Immature natural killer cell (primary cell): ENCODE data around the gene CCDC3. TPM values are rescaled to one million over a fixed set of nuclear protein-coding genes. Genes with fewer than 3 reads are reported as not detected.
"Not testable (repeated sequence)": the region's sequence is repeated elsewhere in the genome, so short reads cannot be mapped to it uniquely, and the experiment has no call there.

Source experiments
- DNase-seq, 3 donors: peaks; one replicate each; pipeline ENCODE4 v3.0.0; 2022; ENCODE audit warnings: mixed read lengths in 1 of 3
- H3K27ac Mint-ChIP-seq, 6 donors: one replicate each; pipeline ENCODE4 v1.8.0; 2020; ENCODE audit warnings: mixed read lengths in 6 of 6, mild to moderate bottlenecking in 5 of 6, inconsistent platforms in 4 of 6, moderate library complexity in 3 of 6
- H3K27me3 Mint-ChIP-seq, 3 donors: one replicate each; pipeline ENCODE4 v1.8.0; 2020 to 2021; ENCODE audit warnings: low read depth in 3 of 3, mild to moderate bottlenecking in 3 of 3, mixed read lengths in 3 of 3, moderate library complexity in 3 of 3, inconsistent platforms in 1 of 3
- H3K36me3 Mint-ChIP-seq, 3 donors: one replicate each; pipeline ENCODE4 v1.8.0; 2020; ENCODE audit warnings: mixed read lengths in 3 of 3, inconsistent platforms in 2 of 3, mild to moderate bottlenecking in 2 of 3
- H3K4me1 Mint-ChIP-seq, 2 donors: one replicate each; pipeline ENCODE4 v1.8.0; 2020; ENCODE audit warnings: inconsistent platforms in 2 of 2, mild to moderate bottlenecking in 2 of 2, mixed read lengths in 2 of 2, moderate library complexity in 1 of 2
- H3K4me3 Mint-ChIP-seq, 5 donors: one replicate each; pipeline ENCODE4 v1.8.0; 2020; ENCODE audit warnings: mild to moderate bottlenecking in 5 of 5, mixed read lengths in 5 of 5, inconsistent platforms in 3 of 5, moderate library complexity in 3 of 5
- H3K9me3 Mint-ChIP-seq, 6 donors: one replicate each; pipeline ENCODE4 v1.8.0; 2020; ENCODE audit warnings: mild to moderate bottlenecking in 6 of 6, mixed read lengths in 6 of 6, inconsistent platforms in 4 of 6, moderate library complexity in 3 of 6
- polyA plus RNA-seq, 3 donors: library from polyadenylated mRNA; unstranded; fragments of 300-500 nt; fragmentation: Illumina TruSeq; gene quantifications; one replicate each; pipeline ENCODE4 v1.2.3, GENCODE V29; 2021

CCDC3 gene
- polyA plus RNA-seq = not detected

DNA sequence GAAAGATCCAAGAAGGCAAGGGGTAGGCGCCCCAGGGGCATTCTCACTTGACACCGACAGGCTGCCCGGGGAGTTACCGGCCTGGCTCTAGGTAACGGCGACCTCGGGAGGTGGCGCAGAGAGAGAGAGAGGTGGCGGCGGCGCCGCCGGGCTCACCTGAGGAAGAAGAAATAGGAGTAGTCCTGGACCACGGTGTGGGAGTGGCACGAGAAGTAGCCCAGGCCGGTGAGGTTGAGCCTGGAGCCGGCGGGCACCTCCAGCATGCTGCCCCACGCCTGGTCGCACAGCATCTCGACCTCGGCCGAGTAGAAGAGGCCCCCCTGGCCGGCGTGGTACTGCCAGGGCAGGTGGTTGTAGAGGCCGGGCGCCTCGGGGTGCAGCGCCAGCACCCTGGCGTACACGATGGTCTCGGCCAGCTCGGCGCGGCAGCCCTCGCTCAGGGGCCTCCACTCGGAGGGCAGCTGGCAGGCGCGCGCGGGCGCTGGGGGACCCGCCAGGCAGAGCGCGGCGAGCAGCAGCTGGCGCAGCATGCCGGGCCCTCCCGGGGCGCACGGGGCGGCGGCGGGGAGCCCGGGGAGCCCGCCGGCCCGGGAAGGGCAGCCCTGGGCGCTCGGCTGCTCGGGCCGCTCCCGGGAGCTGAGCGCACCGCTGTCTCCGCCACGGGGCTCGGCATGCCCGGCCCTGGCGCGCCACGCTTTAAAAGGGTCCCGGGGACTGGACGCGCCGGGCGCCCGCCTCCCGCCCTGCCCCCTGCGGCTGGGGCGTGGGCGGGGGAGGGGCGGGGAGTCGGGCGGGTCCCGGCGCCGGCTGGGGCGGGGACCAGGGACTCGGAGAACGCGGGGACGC lies at the start of gene CCDC3:
CCDC3 (minus strand) TSS at position 673 of the 846 bp plus-strand sequence; CDS start at position 530, 143 bp downstream.
- peaks cover 0 to 2% (median 0%) of the 10 kb centered on the region in 6 donors for H3K9me3 Mint-ChIP-seq
- no peak for DNase-seq
- peak within 1 kb of the TSS in 2 of 5 donors; percentile 18 to 40 for H3K4me3 Mint-ChIP-seq
- H3K36me3 Mint-ChIP-seq = no peaks in the 10 kb centered on the region
- H3K27ac Mint-ChIP-seq = no peak within 1 kb of the TSS
- H3K27me3 Mint-ChIP-seq = peaks cover 3 to 27% (median 11%) of the 10 kb centered on the region in 3 donors
- H3K4me1 Mint-ChIP-seq = no peaks in the 10 kb centered on the region

- Mint-ChIP-seq H3K4me1 (peaks cover 16 to 22% of the 10 kb centered on the region in 2 donors), H3K4me3 (no peak overlapping the region), H3K27me3 (peaks cover 5 to 15% (median 7%) of the 10 kb centered on the region in 3 donors), H3K27ac (peak overlapping the region in 1 of 6 donors; percentile 4), H3K36me3 (no peaks in the 10 kb centered on the region), H3K9me3 (no peaks in the 10 kb centered on the region)
- no peak for DNase-seq
Measured at GRCh38 chr10:13051126-13051694, 49.7 kb upstream of the CCDC3 start.

DNA sequence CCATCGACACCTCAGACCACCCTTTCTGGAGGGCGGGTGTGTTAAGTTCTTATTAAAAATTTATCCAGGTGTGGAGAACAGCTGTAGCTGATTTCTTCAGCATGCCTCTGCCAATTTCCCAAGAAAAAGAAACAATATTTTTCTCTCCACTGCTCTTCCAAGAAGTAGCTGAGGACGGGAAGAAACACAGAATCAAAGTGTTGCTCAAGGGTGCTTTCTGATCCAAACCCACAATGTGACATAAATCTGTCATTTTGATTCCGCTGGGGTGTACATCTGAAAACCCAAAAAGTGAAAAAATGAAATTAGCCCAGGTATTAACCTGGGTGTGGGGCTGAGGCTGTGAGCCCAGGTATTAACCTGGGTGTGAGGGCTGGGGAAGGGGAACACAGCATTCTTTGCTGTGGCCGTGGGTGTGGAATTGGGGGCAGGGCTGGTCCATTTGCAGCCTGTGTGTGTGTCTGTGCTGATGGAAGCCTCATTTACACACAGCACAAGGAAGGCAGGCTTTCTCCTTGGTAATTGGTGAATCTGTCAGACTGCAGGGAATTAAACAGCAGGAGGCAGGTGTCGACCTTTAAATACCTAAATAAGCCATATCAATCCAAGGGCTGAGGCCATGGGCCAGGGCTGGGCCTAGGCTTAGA lies 48.4 kb upstream of the CCDC3 start:
- peaks cover 7 to 9% of the 10 kb centered on the region in 2 donors for H3K4me1 Mint-ChIP-seq
- H3K4me3 Mint-ChIP-seq = no peak overlapping the region
- peaks cover 2 to 15% (median 5%) of the 10 kb centered on the region in 3 donors for H3K27me3 Mint-ChIP-seq
- no peak for DNase-seq
- no peaks in the 10 kb centered on the region for H3K36me3 Mint-ChIP-seq
- H3K9me3 Mint-ChIP-seq = peaks cover 0 to 2% (median 0%) of the 10 kb centered on the region in 6 donors
- H3K27ac Mint-ChIP-seq = no peak overlapping the region

GRCh38 chr10:13048762-13049161 lies 47.2 kb upstream of the CCDC3 start:
- Mint-ChIP-seq H3K9me3 (peaks cover 0 to 5% (median under 1%) of the 10 kb centered on the region in 6 donors), H3K4me3 (no peak overlapping the region), H3K27me3 (peaks cover 1 to 15% (median 2%) of the 10 kb centered on the region in 3 donors), H3K27ac (no peak overlapping the region), H3K36me3 (no peaks in the 10 kb centered on the region), H3K4me1 (no peaks in the 10 kb centered on the region)
- no peak for DNase-seq

GRCh38 chr10:13047529-13048206 lies 46.2 kb upstream of the CCDC3 start:
- Mint-ChIP-seq H3K4me1 (no peaks in the 10 kb centered on the region), H3K4me3 (no peak overlapping the region), H3K27me3 (peaks cover 2 to 15% (median 4%) of the 10 kb centered on the region in 3 donors), H3K36me3 (no peaks in the 10 kb centered on the region), H3K27ac (no peak overlapping the region), H3K9me3 (peaks cover 0 to 8% (median under 1%) of the 10 kb centered on the region in 6 donors)
- no peak for DNase-seq

DNA sequence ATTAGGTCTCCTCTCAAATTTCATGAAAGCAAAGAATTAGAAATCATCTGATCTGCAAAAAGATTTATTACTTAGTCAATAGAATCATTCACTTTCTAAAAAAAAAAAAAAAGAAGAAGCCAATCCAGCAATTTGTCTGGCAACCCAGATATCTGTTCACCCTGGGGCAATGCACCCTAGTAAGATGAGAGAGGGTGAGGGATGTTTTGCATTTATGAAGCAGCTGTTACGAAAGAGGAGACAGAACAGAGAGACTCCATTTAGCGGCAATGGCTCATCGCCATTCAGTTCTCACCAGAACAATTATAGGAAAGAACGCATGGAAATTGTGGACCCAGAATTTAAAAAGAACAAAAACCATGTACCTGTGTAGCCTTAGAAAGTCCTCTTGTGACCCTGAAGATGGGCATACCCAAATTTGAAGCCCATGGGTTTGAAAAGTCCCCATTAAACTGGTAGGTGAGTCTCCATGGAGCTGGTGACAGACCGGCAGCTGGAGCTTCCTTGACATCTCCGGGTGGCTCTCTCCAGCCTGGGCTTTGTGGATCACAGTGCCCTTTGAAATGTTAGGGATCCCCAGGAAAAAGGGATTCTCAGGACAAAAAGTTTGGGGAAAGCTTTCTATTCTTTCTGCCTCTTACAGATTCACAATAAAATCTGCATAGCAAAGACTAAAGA lies 45.5 kb upstream of the CCDC3 start:
- Mint-ChIP-seq H3K4me3 (no peak overlapping the region), H3K27me3 (peaks cover 2 to 17% (median 6%) of the 10 kb centered on the region in 3 donors), H3K36me3 (no peaks in the 10 kb centered on the region), H3K4me1 (no peaks in the 10 kb centered on the region), H3K9me3 (peaks cover 0 to 8% (median under 1%) of the 10 kb centered on the region in 6 donors), H3K27ac (no peak overlapping the region)
- DNase-seq = no peak

DNA sequence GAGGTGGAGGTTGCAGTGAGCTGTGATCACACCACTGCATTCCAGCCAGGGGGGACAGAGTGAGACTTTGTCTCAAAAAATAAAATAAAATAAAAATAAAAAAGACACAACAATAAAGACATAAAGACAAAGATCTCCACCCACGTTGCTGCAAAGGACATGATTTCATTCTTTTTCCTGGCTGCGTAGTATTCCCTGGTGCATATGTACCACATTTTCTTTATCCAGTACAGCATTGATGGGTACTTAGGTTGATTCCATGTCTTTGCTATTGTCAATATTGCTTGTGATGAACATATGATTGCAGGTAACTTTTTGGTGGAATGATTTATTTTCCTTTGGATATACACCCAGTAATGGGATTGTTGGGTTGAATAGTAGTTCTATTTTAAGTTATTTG lies 42.0 kb upstream of the CCDC3 start:
- H3K9me3 Mint-ChIP-seq = peaks cover 0 to 8% (median under 1%) of the 10 kb centered on the region in 6 donors
- H3K4me1 Mint-ChIP-seq = no peaks in the 10 kb centered on the region
- no peak for DNase-seq
- no peak overlapping the region for H3K4me3 Mint-ChIP-seq
- H3K36me3 Mint-ChIP-seq = no peaks in the 10 kb centered on the region
- no peak overlapping the region for H3K27ac Mint-ChIP-seq
- peaks cover 2 to 14% (median 5%) of the 10 kb centered on the region in 3 donors for H3K27me3 Mint-ChIP-seq

DNA sequence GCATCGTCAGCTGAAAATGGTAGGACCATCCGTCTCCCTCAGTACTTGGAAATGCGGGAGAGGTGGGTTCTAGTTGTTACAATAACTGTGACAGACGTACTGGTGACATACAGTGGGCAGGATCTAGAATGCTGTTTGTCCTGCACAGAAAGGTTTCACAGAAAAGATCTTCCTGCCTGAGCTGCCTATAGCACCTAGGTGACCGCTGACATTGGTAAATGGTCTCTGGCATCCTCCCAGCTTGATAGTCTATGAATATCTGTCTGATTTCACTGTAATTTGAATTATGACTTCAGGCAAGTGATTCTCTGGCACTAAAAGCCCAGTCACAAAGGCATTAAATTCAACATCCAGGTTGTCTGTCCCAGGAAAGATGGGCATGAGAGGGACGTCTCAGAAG lies 38.2 kb upstream of the CCDC3 start:
- no peaks in the 10 kb centered on the region for H3K4me1 Mint-ChIP-seq
- no peak overlapping the region for H3K4me3 Mint-ChIP-seq
- no peak for DNase-seq
- H3K36me3 Mint-ChIP-seq = no peaks in the 10 kb centered on the region
- H3K9me3 Mint-ChIP-seq = peaks cover 0 to 8% (median 0%) of the 10 kb centered on the region in 6 donors
- H3K27me3 Mint-ChIP-seq = peaks cover 7 to 9% (median 7%) of the 10 kb centered on the region in 3 donors
- no peak overlapping the region for H3K27ac Mint-ChIP-seq

DNA sequence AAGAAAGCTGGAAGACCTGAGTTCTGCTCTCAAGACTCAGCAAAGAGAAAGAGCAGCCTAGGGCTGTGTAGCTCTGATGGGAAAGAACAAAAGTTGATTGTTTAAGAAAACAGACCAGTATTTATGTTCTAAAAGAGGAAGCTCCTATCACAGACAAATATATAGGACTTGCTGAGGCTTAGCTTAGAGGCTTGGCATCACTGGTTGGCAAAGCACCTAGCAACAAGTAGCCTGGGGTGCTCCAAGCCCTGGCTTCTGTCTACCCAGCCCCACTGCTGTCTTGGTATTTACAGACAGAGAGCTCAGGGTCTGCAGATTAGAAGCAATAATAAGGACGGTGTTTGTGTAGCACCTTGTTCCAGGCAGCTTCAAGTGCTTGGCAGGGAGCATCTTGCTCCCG lies 36.9 kb upstream of the CCDC3 start:
- no peak overlapping the region for H3K27ac Mint-ChIP-seq

GRCh38 chr10:13037832-13038231 lies 36.3 kb upstream of the CCDC3 start:
- H3K9me3 Mint-ChIP-seq = no peaks in the 10 kb centered on the region

More for the DNA sequence above, 36.9 kb upstream of the CCDC3 start:
- no peak for DNase-seq
- Mint-ChIP-seq H3K4me1 (no peaks in the 10 kb centered on the region), H3K27me3 (peaks cover 7% of the 10 kb centered on the region in 3 donors), H3K36me3 (no peaks in the 10 kb centered on the region), H3K9me3 (no peaks in the 10 kb centered on the region), H3K4me3 (no peak overlapping the region)

DNA sequence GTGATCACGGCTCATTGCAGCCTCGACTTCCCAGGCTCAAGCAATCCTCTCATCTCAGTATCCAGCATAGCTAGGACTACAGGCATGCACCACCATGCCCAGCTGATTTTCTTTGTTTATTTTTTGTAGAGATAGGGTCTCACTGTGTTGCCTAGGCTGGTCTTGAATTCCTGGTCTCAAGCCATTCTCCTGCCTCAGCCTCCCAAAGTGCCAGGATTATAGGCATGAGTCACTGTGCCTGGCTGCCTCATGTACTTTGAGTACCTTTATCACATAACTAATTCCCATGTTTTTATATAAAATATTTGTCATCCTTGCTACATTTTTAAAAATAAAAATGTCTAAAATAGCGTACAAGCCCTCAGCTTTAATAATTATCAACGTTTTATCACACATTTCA lies 35.3 kb upstream of the CCDC3 start:
- H3K4me3 Mint-ChIP-seq = no peak overlapping the region
- no peak overlapping the region for H3K27ac Mint-ChIP-seq
- no peaks in the 10 kb centered on the region for H3K36me3 Mint-ChIP-seq
- no peaks in the 10 kb centered on the region for H3K4me1 Mint-ChIP-seq
- DNase-seq = no peak
- no peaks in the 10 kb centered on the region for H3K9me3 Mint-ChIP-seq
- H3K27me3 Mint-ChIP-seq = peaks cover 4 to 7% (median 5%) of the 10 kb centered on the region in 3 donors

More at GRCh38 chr10:13037832-13038231, 36.3 kb upstream of the CCDC3 start:
- DNase-seq = no peak
- Mint-ChIP-seq H3K4me1 (no peaks in the 10 kb centered on the region), H3K4me3 (no peak overlapping the region), H3K27me3 (peaks cover 7% of the 10 kb centered on the region in 3 donors), H3K27ac (no peak overlapping the region), H3K36me3 (no peaks in the 10 kb centered on the region)

- not testable (repeated sequence) for H3K4me1 Mint-ChIP-seq, H3K27ac Mint-ChIP-seq, H3K36me3 Mint-ChIP-seq, DNase-seq, H3K4me3 Mint-ChIP-seq, H3K9me3 Mint-ChIP-seq
- peaks cover 4 to 10% (median 7%) of the 10 kb centered on the region in 3 donors for H3K27me3 Mint-ChIP-seq
Measured at GRCh38 chr10:13035731-13036130, 34.2 kb upstream of the CCDC3 start.

DNA sequence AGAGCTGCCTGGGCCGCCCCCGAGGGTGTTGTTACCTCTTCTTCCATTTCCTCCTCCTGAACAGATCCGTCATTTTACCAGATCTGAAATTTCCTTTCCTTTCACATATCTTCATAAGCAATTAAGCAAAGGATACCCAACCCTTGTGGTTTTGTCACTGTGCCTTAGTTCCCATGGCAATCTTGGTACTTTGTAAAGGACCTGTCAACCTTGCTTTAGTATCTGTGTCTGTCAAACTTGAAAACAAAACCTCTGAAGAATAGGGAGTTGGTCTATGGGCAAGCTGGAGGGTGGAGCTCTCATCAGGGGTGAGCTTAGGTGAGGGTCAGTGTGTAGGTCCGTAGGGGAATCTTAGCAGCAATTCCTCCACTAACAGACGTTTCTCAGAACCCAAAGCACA lies 25.4 kb upstream of the CCDC3 start:
- Mint-ChIP-seq H3K36me3 (peaks cover 0 to 3% (median 0%) of the 10 kb centered on the region in 3 donors), H3K27me3 (peaks cover 6 to 25% (median 7%) of the 10 kb centered on the region in 3 donors), H3K27ac (no peak overlapping the region), H3K4me3 (no peak overlapping the region), H3K4me1 (no peaks in the 10 kb centered on the region), H3K9me3 (peaks cover 0 to 26% (median 8%) of the 10 kb centered on the region in 6 donors)
- DNase-seq = no peak
